Parathyroid adenoma (tissue), 2 donors: ENCODE data around the gene CNTN4.
A peak's percentile ranks its signal among the peaks of the same experiment; 100 is the strongest.

Source experiments
- H2AFZ ChIP-seq: fragments of 300-600 bp; sonication (generic); one replicate; pipeline ENCODE4 v1.7.0; 2017; ENCODE audit warnings: antibody characterized with exemption, mild to moderate bottlenecking
- H3K27ac ChIP-seq: fragments of 300-600 bp; sonication (generic); one replicate; pipeline ENCODE4 v1.7.0; 2017
- H3K27me3 ChIP-seq: fragments of 300-600 bp; sonication (generic); one replicate; pipeline ENCODE4 v1.7.0; 2017; ENCODE audit warnings: low read length; ENCODE audit not compliant: control insufficient read depth, insufficient read depth
- H3K36me3 ChIP-seq: fragments of 300-600 bp; sonication (generic); one replicate; pipeline ENCODE4 v1.7.0; 2017; ENCODE audit warnings: low read length; ENCODE audit not compliant: control insufficient read depth, insufficient read depth
- H3K4me1 ChIP-seq: fragments of 300-600 bp; sonication (generic); one replicate; pipeline ENCODE4 v1.7.0; 2017; ENCODE audit warnings: control low read depth
- H3K4me2 ChIP-seq: fragments of 300-600 bp; sonication (generic); one replicate; pipeline ENCODE4 v1.7.0; 2017; ENCODE audit warnings: low read length
- H3K4me3 ChIP-seq: fragments of 300-600 bp; sonication (generic); one replicate; pipeline ENCODE4 v1.7.0; 2017; ENCODE audit warnings: low read depth, low read length
- H3K79me2 ChIP-seq: fragments of 300-600 bp; sonication (generic); one replicate; pipeline ENCODE4 v1.7.0; 2017; ENCODE audit warnings: control low read depth
- H3K9ac ChIP-seq: fragments of 300-600 bp; sonication (generic); one replicate; pipeline ENCODE4 v1.7.0; 2017; ENCODE audit warnings: mild to moderate bottlenecking
- H3K9me3 ChIP-seq: fragments of 300-600 bp; sonication (generic); one replicate; pipeline ENCODE4 v1.7.0; 2017; ENCODE audit warnings: low read length; ENCODE audit not compliant: control insufficient read depth
- CTCF ChIP-seq: fragments of 300-600 bp; sonication (generic); IDR thresholded peaks from one replicate; pipeline ENCODE4 v1.7.0; 2017; ENCODE audit warnings: antibody characterized with exemption, mild to moderate bottlenecking
- donor health status: primary hyperparathyroidism.

The CNTN4 gene

GRCh38 chr3:2898591-2899353 lies 800.1 kb downstream of the CNTN4 start:
- Histone ChIP-seq H3K9ac (no peak overlapping the region), H3K36me3 (no peaks in the 10 kb centered on the region), H3K4me3 (no peak overlapping the region), H3K27ac (no peak overlapping the region), H3K4me2 (no peak overlapping the region), H3K4me1 (peaks cover 10% of the 10 kb centered on the region), H2AFZ (no peak overlapping the region), H3K9me3 (no peaks in the 10 kb centered on the region), H3K27me3 (no peaks in the 10 kb centered on the region), H3K79me2 (no peaks in the 10 kb centered on the region)
- TF ChIP-seq CTCF = peak; percentile 13

- no peak overlapping the region for H3K9ac ChIP-seq
- H3K36me3 ChIP-seq = no peaks in the 10 kb centered on the region
- H3K79me2 ChIP-seq = no peaks in the 10 kb centered on the region
- no peaks in the 10 kb centered on the region for H3K9me3 ChIP-seq
- no peak overlapping the region for H3K4me3 ChIP-seq
- no peak overlapping the region for H3K4me2 ChIP-seq
- no peak overlapping the region for H3K27ac ChIP-seq
- no peaks in the 10 kb centered on the region for H3K27me3 ChIP-seq
- TF ChIP-seq CTCF = no peak
- no peaks in the 10 kb centered on the region for H3K4me1 ChIP-seq
- H2AFZ ChIP-seq = no peak overlapping the region
Observed at GRCh38 chr3:2904054-2904453, 805.4 kb downstream of the CNTN4 start.

- H3K79me2 ChIP-seq = no peaks in the 10 kb centered on the region
- H2AFZ ChIP-seq = no peak overlapping the region
- H3K4me2 ChIP-seq = no peak overlapping the region
- no peak overlapping the region for H3K4me3 ChIP-seq
- no peaks in the 10 kb centered on the region for H3K27me3 ChIP-seq
- no peak for TF ChIP-seq CTCF
- H3K27ac ChIP-seq = no peak overlapping the region
- no peak overlapping the region for H3K9ac ChIP-seq
- H3K36me3 ChIP-seq = no peaks in the 10 kb centered on the region
- no peaks in the 10 kb centered on the region for H3K9me3 ChIP-seq
- H3K4me1 ChIP-seq = no peaks in the 10 kb centered on the region
Observed at GRCh38 chr3:2908693-2909351, 810.2 kb downstream of the CNTN4 start.

GRCh38 chr3:2910997-2911396 lies 812.3 kb downstream of the CNTN4 start:
- Histone ChIP-seq H3K27me3 (no peaks in the 10 kb centered on the region), H3K36me3 (no peaks in the 10 kb centered on the region), H3K79me2 (no peaks in the 10 kb centered on the region), H3K4me2 (no peak overlapping the region), H3K9ac (no peak overlapping the region), H3K4me1 (no peaks in the 10 kb centered on the region), H3K4me3 (no peak overlapping the region), H3K9me3 (no peaks in the 10 kb centered on the region), H3K27ac (no peak overlapping the region), H2AFZ (no peak overlapping the region)
- no peak for TF ChIP-seq CTCF
